Neural cell (in vitro differentiated cells): ENCODE data around the gene BTNL2.

Experiments
- CTCF ChIP-seq: fragments of 450-650 bp; IDR thresholded peaks from 2 replicates; pipeline ENCODE4 v1.5.1; 2014; ENCODE audit warnings: antibody characterized with exemption, mild to moderate bottlenecking, moderate library complexity; ENCODE audit not compliant: poor library complexity, severe bottlenecking
- EP300 ChIP-seq: fragments of 450-650 bp; conservative IDR thresholded peaks from 2 replicates; pipeline ENCODE4 v1.6.1; 2014; ENCODE audit warnings: antibody characterized with exemption, mild to moderate bottlenecking, moderate library complexity; ENCODE audit not compliant: poor library complexity, severe bottlenecking
- EZH2 ChIP-seq: fragments of 200-600, 300-800 bp; shearing (Covaris generic), sonication (generic); IDR thresholded peaks from 2 replicates; pipeline ENCODE4 v1.6.1; 2014; ENCODE audit warnings: antibody characterized with exemption, low read length, borderline replicate concordance, mild to moderate bottlenecking; ENCODE audit not compliant: insufficient read depth, poor library complexity, severe bottlenecking
- MXI1 ChIP-seq: fragments of 450-650 bp; conservative IDR thresholded peaks from 2 replicates; pipeline ENCODE4 v1.6.1; 2014; ENCODE audit warnings: antibody characterized with exemption, mild to moderate bottlenecking; ENCODE audit not compliant: poor library complexity, severe bottlenecking
- POLR2AphosphoS5 ChIP-seq: IDR thresholded peaks from 2 replicates; pipeline ENCODE4 v1.6.1; 2012
- RAD21 ChIP-seq: fragments of 450-650 bp; conservative IDR thresholded peaks from 2 replicates; pipeline ENCODE4 v1.6.1; 2014; ENCODE audit warnings: antibody characterized with exemption, mild to moderate bottlenecking, moderate library complexity
- SMC3 ChIP-seq: fragments of 450-650 bp; conservative IDR thresholded peaks from 2 replicates; pipeline ENCODE4 v1.6.1; 2014; ENCODE audit warnings: antibody characterized with exemption, mild to moderate bottlenecking, moderate library complexity; ENCODE audit not compliant: poor library complexity
- TAF1 ChIP-seq: IDR thresholded peaks from 2 replicates; pipeline ENCODE4 v1.6.1; 2012; ENCODE audit warnings: low read depth
- TF ChIP-seq, protein P1 (sequence below): IDR thresholded peaks from 2 replicates; pipeline ENCODE4 v1.6.1; 2012; ENCODE audit warnings: borderline replicate concordance

DNA sequence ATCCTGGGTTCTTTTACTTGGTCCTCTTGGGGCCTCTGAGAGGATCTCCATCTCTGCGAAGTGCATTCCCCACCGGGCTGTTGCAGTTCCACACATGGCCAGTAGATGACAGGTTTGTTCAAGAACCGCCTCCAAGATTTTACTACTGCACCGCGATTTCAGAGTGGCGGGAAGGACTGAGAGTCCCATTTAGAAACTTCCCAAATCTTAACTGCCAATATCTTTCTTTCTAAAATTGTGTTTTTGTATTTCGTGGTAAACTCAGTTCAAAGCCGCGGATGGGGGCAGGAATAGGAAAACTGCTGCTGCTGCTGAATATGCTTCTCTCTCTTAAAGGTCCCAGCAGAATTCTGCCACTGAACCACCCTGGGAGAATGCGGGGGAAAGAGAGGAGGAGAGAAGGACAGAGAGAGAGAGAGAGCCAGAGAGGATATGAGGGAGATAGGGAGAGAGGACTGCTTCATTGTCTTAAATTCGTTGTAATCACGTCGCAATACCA lies 8.6 kb upstream of the BTNL2 start:
- no peak for TF ChIP-seq TAF1
- TF ChIP-seq CTCF: peak; percentile 79
- no peak for TF ChIP-seq POLR2AphosphoS5
- no peak for TF ChIP-seq EZH2
- no peak for TF ChIP-seq EP300
- TF ChIP-seq, protein P1, sequence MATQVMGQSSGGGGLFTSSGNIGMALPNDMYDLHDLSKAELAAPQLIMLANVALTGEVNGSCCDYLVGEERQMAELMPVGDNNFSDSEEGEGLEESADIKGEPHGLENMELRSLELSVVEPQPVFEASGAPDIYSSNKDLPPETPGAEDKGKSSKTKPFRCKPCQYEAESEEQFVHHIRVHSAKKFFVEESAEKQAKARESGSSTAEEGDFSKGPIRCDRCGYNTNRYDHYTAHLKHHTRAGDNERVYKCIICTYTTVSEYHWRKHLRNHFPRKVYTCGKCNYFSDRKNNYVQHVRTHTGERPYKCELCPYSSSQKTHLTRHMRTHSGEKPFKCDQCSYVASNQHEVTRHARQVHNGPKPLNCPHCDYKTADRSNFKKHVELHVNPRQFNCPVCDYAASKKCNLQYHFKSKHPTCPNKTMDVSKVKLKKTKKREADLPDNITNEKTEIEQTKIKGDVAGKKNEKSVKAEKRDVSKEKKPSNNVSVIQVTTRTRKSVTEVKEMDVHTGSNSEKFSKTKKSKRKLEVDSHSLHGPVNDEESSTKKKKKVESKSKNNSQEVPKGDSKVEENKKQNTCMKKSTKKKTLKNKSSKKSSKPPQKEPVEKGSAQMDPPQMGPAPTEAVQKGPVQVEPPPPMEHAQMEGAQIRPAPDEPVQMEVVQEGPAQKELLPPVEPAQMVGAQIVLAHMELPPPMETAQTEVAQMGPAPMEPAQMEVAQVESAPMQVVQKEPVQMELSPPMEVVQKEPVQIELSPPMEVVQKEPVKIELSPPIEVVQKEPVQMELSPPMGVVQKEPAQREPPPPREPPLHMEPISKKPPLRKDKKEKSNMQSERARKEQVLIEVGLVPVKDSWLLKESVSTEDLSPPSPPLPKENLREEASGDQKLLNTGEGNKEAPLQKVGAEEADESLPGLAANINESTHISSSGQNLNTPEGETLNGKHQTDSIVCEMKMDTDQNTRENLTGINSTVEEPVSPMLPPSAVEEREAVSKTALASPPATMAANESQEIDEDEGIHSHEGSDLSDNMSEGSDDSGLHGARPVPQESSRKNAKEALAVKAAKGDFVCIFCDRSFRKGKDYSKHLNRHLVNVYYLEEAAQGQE: no peak
- peak; percentile 72 for TF ChIP-seq RAD21
- TF ChIP-seq MXI1: no peak
- peak; percentile 78 for TF ChIP-seq SMC3
